GM18505 (cell line): ENCODE results near the gene L3MBTL4.
"Not testable (repeated sequence)": the region's sequence is repeated elsewhere in the genome, so short reads cannot be mapped to it uniquely, and the experiment has no call there.

ENCODE experiments used
- ATAC-seq: cut with Tn5 transposase; IDR thresholded peaks from one replicate; pipeline ENCODE4 v1.9.1; 2021; ENCODE audit not compliant: unreplicated experiment
- POLR2A ChIP-seq: IDR thresholded peaks from 4 replicates; pipeline ENCODE4 v1.6.1; 2011; ENCODE audit warnings: borderline replicate concordance; ENCODE audit not compliant: insufficient read depth, insufficient read length; ENCODE audit errors: extremely low read depth

The L3MBTL4 gene

DNA sequence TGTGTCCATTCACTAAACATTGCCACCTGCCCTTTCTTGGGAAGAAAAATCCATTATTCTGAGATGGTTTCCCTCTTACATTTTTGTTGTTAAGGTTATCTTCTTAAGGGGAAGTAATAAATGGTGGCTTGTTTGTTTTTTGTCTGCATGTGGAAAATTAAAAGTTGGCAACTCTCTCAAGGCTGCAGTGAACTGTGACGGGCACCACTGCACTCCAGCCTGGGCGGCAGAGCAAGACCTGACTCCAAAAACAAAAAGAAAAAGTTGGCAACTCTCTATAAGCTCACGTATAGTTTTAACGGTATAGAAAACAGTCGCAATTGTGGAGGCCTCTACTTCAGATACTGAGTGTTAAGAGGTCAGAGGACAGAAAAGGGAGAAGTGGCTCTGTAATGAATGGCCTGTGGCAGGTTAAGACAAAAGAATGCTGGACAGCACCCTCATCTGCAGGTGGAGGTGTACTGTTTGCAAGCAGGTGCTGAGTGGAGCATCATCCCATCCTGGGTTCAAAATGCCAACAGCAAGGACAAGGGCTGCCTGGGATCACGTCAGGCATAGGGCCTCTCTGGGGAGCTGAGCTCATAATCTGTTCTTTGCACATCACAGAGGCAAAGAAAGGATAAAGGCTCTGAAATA is 16.7 kb downstream of the L3MBTL4 start:
- no peak for TF ChIP-seq POLR2A
- ATAC-seq = no peak

GRCh38 chr18:6396847-6397246 is 17.9 kb downstream of the L3MBTL4 start:
- TF ChIP-seq POLR2A = no peak
- no peak for ATAC-seq

- ATAC-seq = no peak
- no peak for TF ChIP-seq POLR2A
These were observed 18.4 kb downstream of the L3MBTL4 start for GRCh38 chr18:6396276-6396675.

DNA sequence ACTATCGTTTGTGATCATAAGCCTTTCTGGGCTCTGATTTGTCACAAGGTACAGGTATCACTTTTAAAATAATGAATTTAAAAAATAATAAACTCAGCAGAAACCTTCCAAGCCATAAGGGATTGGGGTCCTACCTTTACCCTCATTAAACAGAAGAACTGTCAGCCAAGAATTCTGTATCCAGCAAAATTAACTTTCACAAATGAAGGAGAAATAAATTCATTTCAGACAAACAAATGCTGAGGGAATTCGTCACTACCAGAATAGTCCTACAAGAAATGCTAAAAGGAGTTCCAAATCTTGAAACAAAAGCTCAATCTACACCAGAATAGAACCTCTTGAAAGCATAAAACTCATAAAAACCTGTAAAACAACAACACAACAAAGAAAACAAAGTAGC is 25.7 kb downstream of the L3MBTL4 start:
- ATAC-seq = no peak
- no peak for TF ChIP-seq POLR2A

GRCh38 chr18:6382963-6383362 is 31.7 kb downstream of the L3MBTL4 start:
- TF ChIP-seq POLR2A = no peak

GRCh38 chr18:6377473-6377872 is 37.2 kb downstream of the L3MBTL4 start:
- not testable (repeated sequence) for ATAC-seq

More at GRCh38 chr18:6382963-6383362, 31.7 kb downstream of the L3MBTL4 start:
- ATAC-seq = no peak

DNA sequence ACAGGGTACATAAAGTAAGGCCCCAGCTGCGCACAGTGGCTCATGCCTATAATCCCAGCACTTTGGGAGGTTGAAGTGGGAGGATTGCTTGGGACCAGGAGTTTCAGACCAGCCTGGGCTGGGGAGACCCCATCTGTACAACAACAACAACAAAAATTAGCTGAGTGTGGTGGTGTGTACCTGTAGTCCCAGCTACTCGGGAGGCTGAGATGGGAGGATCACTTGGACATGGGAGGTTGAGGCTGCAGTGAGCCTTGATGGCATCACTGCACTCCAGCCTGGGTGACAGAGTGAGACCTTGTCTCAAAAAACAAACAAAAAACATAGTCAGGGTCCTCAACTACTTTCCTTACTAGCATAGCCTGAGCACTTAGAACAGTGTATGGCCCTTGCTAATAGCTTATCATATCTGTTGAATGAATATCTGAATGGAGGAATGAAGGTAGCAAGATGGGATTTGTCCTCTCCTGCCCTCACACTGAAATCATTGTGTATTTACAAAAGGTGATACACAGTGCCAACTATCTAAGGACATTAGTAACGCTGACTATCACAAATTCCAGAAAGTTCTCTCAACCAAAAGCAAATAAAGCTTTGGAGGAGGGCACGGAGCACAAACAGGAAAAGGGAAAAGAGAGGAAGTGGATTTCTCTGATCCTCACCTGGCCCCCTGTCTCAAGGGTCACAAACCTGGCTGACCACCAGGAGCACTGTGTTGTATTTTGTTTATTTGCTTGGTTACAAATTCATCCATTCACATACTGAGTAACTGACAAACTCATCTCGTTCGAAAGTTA is 38.1 kb downstream of the L3MBTL4 start:
- TF ChIP-seq POLR2A = no peak
- ATAC-seq = no peak

DNA sequence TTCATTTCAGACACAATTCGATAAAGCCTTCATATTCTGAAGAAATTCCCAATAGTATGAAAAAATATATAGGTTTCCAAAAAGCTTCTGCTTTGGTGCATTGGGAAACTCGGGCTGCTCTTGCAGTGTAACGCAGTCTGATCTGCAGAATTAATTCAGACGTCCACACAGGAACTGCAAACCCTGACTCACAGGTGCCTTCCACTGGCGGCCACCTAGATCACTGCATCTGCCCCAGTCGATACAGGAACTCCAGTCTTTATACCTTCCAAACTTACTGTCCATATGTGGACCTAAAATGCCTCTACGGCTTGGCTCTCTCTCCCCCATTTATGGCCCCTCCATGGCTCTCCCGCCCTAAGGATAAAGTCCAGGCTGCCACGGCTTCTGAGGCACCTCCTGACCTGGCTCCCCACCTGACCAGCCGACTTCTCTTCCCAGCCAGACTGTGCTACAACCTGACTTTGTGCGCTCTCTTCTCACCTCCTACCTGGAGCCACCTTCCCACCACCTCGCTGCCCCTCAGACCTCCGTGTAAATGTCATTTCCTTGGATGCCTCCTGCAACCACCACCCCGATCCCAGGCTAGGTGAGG is 39.7 kb downstream of the L3MBTL4 start:
- no peak for TF ChIP-seq POLR2A
- ATAC-seq = no peak

DNA sequence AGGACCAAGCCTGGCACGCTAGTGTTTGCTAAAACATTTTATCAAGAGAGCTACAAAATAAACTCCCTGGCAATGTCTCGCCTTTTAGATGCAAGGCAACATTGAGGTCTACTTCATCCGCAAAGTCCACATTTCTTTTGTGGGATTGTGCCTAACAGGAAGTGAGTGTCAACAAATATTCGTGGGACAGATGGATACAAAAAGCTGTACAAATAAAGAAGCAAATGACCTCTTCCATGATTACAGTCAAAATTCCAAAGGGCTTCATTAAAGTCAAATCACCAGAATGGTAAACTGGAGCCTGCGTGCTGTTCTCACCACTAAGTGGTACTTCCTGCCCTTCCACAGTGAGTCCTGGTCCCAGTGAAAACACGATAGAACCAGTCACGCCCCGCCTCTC is 40.4 kb downstream of the L3MBTL4 start:
- TF ChIP-seq POLR2A = no peak
- ATAC-seq = no peak

- ATAC-seq = no peak
- TF ChIP-seq POLR2A = no peak
These were observed 41.5 kb downstream of the L3MBTL4 start for GRCh38 chr18:6373187-6373586.

DNA sequence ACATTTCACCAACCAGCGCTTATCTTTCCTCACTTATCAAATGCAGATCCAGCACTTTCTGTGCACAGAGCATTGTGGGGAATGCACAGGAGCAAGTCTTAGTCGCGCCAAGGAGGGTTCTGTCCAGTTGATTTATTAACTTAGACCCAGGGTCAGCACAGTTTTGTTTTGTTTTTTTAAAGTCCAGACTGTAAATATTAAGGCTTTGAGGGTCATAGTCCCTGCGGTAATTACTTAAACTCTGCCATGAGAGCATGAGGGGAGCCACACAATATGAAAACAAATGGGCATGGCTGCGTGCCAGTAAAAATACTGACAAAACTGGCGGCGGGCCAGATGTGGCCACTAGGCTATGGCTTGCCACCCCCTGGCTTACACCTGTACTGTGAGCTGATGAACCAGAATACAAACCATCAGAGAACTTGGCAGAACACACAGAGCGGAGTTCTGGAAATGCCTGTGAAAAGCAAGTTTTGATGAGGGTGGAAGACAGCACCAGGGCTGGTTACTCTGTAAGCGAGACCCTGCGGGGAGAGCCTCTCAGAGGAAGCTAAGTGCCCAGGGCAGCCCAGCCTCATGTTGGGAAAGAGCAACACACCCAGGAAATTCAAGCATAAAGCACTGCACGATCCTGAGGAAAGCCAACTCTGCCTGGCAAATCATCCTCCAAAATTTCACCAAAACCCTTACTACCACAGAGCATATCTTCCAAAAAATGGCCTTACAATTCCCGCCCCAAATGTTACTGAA is 43.6 kb downstream of the L3MBTL4 start:
- no peak for ATAC-seq
- TF ChIP-seq POLR2A = no peak

GRCh38 chr18:6370410-6370809 is 44.3 kb downstream of the L3MBTL4 start:
- TF ChIP-seq POLR2A = no peak
- ATAC-seq = no peak

GRCh38 chr18:6368017-6368416 is 46.7 kb downstream of the L3MBTL4 start:
- ATAC-seq = no peak
- TF ChIP-seq POLR2A = no peak
